ENCODE results near the gene SLTM.

DNA sequence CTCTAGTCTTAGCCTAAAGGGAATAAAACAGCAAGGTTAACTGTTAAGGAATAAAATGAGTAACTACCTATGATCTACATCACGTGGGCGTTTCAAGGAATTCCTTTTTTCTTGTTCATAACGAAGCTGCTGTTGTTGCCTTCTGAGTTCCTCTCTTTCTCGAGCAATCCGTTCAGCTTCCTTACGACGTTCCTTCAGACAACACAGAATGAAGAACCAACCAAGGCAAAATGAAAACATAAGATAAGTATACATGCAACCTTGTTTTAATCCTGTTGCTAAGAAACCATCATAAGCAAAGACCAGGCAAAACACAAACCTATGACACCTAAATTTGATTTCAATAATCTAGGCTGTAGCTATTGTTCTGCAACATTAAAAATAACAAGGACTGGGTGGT is 44.1 kb downstream of the SLTM start:
- TF ChIP-seq, protein P1, sequence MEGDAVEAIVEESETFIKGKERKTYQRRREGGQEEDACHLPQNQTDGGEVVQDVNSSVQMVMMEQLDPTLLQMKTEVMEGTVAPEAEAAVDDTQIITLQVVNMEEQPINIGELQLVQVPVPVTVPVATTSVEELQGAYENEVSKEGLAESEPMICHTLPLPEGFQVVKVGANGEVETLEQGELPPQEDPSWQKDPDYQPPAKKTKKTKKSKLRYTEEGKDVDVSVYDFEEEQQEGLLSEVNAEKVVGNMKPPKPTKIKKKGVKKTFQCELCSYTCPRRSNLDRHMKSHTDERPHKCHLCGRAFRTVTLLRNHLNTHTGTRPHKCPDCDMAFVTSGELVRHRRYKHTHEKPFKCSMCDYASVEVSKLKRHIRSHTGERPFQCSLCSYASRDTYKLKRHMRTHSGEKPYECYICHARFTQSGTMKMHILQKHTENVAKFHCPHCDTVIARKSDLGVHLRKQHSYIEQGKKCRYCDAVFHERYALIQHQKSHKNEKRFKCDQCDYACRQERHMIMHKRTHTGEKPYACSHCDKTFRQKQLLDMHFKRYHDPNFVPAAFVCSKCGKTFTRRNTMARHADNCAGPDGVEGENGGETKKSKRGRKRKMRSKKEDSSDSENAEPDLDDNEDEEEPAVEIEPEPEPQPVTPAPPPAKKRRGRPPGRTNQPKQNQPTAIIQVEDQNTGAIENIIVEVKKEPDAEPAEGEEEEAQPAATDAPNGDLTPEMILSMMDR (IDR thresholded peaks at IDR 0.05) = no peak
- TF ChIP-seq POLR2A (IDR thresholded peaks at IDR 0.05) = no peak
